CD4-positive, alpha-beta T cell (primary cell): ENCODE results near the gene BCL2. TPM values are rescaled to one million over a fixed set of nuclear protein-coding genes. Genes with fewer than 3 reads are reported as not detected.

Source experiments
- ATAC-seq: fragments of 200-7000 bp; cut with Tn5 transposase; one replicate; pipeline ENCODE4 v1.10.0; 2022; ENCODE audit warnings: mild to moderate bottlenecking; ENCODE audit not compliant: poor library complexity
- CTCF ChIA-PET: fragments of 350-600 bp; sonication (Branson Sonifier 250); formaldehyde crosslinking; loops from one replicate; lab custom pipeline; 2021; ENCODE audit warnings: antibody characterized with exemption, inconsistent platforms; lab: Charles Lee
- POLR2A ChIA-PET: fragments of 350-600 bp; sonication (Branson Sonifier 250); formaldehyde crosslinking; loops from one replicate; lab custom pipeline; 2021; ENCODE audit warnings: antibody characterized with exemption, inconsistent platforms; lab: Charles Lee
- DNase-seq, 14 experiments: peaks; one replicate each; pipeline ENCODE4 v3.0.0-alpha.2; 2013 to 2020; ENCODE audit warnings: mixed read lengths in 2 of 14
- H3K27ac ChIP-seq, 2 donors: one replicate each; pipeline versions ENCODE4 v1.5.1 to v1.7.0; 2013; ENCODE audit warnings: low read length in 2 of 2, low read depth in 1 of 2, mild to moderate bottlenecking in 1 of 2
- H3K27me3 ChIP-seq, 2 experiments: 1 replicate in 1 of 2; 2 replicates in 1 of 2; pipeline versions ENCODE4 v1.6.1 to v1.7.0; 2013; ENCODE audit warnings: low read length in 2 of 2, control low read depth in 1 of 2, mild to moderate bottlenecking in 1 of 2, moderate library complexity in 1 of 2; ENCODE audit not compliant: insufficient read depth in 2 of 2, control insufficient read depth in 1 of 2
- H3K36me3 ChIP-seq: one replicate; pipeline ENCODE4 v1.6.1; 2013; ENCODE audit warnings: low read length, control low read depth; ENCODE audit not compliant: insufficient read depth
- H3K4me1 ChIP-seq: one replicate; pipeline ENCODE4 v1.6.1; 2013; ENCODE audit warnings: low read length, control low read depth; ENCODE audit not compliant: insufficient read depth
- H3K4me3 ChIP-seq: one replicate; pipeline ENCODE4 v1.5.1; 2013; ENCODE audit warnings: mild to moderate bottlenecking, low read length, moderate library complexity
- H3K9me3 ChIP-seq, 2 experiments: 1 replicate in 1 of 2; 2 replicates in 1 of 2; pipeline versions ENCODE4 v1.6.1 to v1.7.0; 2013; ENCODE audit warnings: low read length in 2 of 2, mild to moderate bottlenecking in 2 of 2, control low read depth in 1 of 2, moderate library complexity in 1 of 2; ENCODE audit not compliant: control insufficient read depth in 1 of 2, insufficient read depth in 1 of 2
- H3K27ac Mint-ChIP-seq: one replicate; pipeline ENCODE4 v1.8.0; 2020; ENCODE audit warnings: mixed read lengths
- H3K27me3 Mint-ChIP-seq: one replicate; pipeline ENCODE4 v1.8.0; 2021; ENCODE audit warnings: mixed read lengths
- H3K36me3 Mint-ChIP-seq: one replicate; pipeline ENCODE4 v1.8.0; 2021; ENCODE audit warnings: low read depth, mixed read lengths
- H3K4me1 Mint-ChIP-seq: one replicate; pipeline ENCODE4 v1.8.0; 2021; ENCODE audit warnings: low read depth, mixed read lengths
- H3K4me3 Mint-ChIP-seq: one replicate; pipeline ENCODE4 v1.8.0; 2020; ENCODE audit warnings: mild to moderate bottlenecking, mixed read lengths
- H3K9me3 Mint-ChIP-seq: one replicate; pipeline ENCODE4 v1.8.0; 2020; ENCODE audit warnings: mixed read lengths
- CTCF ChIP-seq: fragments of 200-600 bp; IDR thresholded peaks from one replicate; pipeline ENCODE4 v1.8.0; 2022; ENCODE audit warnings: antibody characterized with exemption, mild to moderate bottlenecking
- intact Hi-C, 2 experiments: fragments of 100-400 bp; cut with DNase I in 1 of 2; cut with micrococcal nuclease in 1 of 2; formaldehyde crosslinking; loops; one replicate each; pipeline versions ENCODE4 v1.15.1 to v1.9.0; 2023 to 2025; cut with DNase I, micrococcal nuclease
- total RNA-seq, 174 experiments: library from RNA in 2 of 174; stranded (reverse) in 2 of 174; gene quantifications; one replicate each; pipeline ENCODE4 v1.2.3 and lab custom pipeline; 2021 to 2026

BCL2 gene
- total RNA-seq, 2 experiments from 2014 or later: 40.1 to 40.3 TPM

GRCh38 chr18:63173983-63174382, 145.6 kb downstream of the BCL2 start:
- Mint-ChIP-seq H3K36me3 (peaks cover 8% of the 10 kb centered on the region), H3K4me1 (peaks cover 45% of the 10 kb centered on the region), H3K27ac (no peak overlapping the region), H3K4me3 (no peak overlapping the region), H3K9me3 (no peaks in the 10 kb centered on the region), H3K27me3 (no peaks in the 10 kb centered on the region)
- ATAC-seq (no peak), DNase-seq (no peak)
- intact Hi-C loops: no loop called here
- H3K4me1 ChIP-seq: peaks cover 12% of the 10 kb centered on the region
- TF ChIP-seq CTCF: no peak
- ChIA-PET CTCF (interaction anchor here (0.7 to 2.1 kb wide), 8 partner anchors 8 to 100 kb away, joined by 3 to 8 read pairs (median 4); no protein-coding TSS in a partner anchor), POLR2A (interaction anchor here (1.1 to 1.2 kb wide), 2 partner anchors 12 to 19 kb away, joined by 3 read pairs; no protein-coding TSS in a partner anchor)
- no peaks in the 10 kb centered on the region for H3K27me3 ChIP-seq
- no peak overlapping the region for H3K4me3 ChIP-seq
- H3K27ac ChIP-seq: no peak overlapping the region
- H3K36me3 ChIP-seq: no peaks in the 10 kb centered on the region
- no peaks in the 10 kb centered on the region for H3K9me3 ChIP-seq

GRCh38 chr18:63169853-63170252, 149.7 kb downstream of the BCL2 start:
- CTCF ChIA-PET: interaction anchor here (2.2 kb wide), 1 partner anchor 15 kb away, joined by 6 read pairs; no protein-coding TSS in a partner anchor
- POLR2A ChIA-PET: interaction anchor here (0.8 to 1.0 kb wide), 2 partner anchors 20 to 80 kb away, joined by 3 to 4 read pairs; no protein-coding TSS in a partner anchor
- no peaks in the 10 kb centered on the region for H3K27me3 Mint-ChIP-seq
- intact Hi-C loops: no loop called here
- H3K9me3 Mint-ChIP-seq: no peaks in the 10 kb centered on the region
- no peak for TF ChIP-seq CTCF
- H3K4me3 Mint-ChIP-seq: no peak overlapping the region
- no peak for DNase-seq
- Histone ChIP-seq H3K4me1 (peaks cover 19% of the 10 kb centered on the region), H3K27ac (no peak overlapping the region), H3K9me3 (no peaks in the 10 kb centered on the region), H3K27me3 (no peaks in the 10 kb centered on the region), H3K4me3 (no peak overlapping the region), H3K36me3 (peaks cover 3% of the 10 kb centered on the region)
- H3K4me1 Mint-ChIP-seq: peaks cover 40% of the 10 kb centered on the region
- H3K36me3 Mint-ChIP-seq: peaks cover 4% of the 10 kb centered on the region
- H3K27ac Mint-ChIP-seq: no peak overlapping the region
- ATAC-seq: no peak

GRCh38 chr18:63168287-63168686, 151.3 kb downstream of the BCL2 start:
- POLR2A ChIA-PET: no interaction called here
- ATAC-seq (no peak), DNase-seq (no peak)
- intact Hi-C loops: no loop called here
- Histone ChIP-seq H3K9me3 (no peaks in the 10 kb centered on the region), H3K27me3 (no peaks in the 10 kb centered on the region), H3K4me1 (peaks cover 29% of the 10 kb centered on the region), H3K4me3 (no peak overlapping the region), H3K27ac (peak overlapping the region in 1 of 2 donors; percentile 5), H3K36me3 (peaks cover 3% of the 10 kb centered on the region)
- TF ChIP-seq CTCF: no peak
- peak overlapping the region; percentile 53 for H3K27ac Mint-ChIP-seq
- CTCF ChIA-PET: no interaction called here
- H3K4me3 Mint-ChIP-seq: no peak overlapping the region
- no peaks in the 10 kb centered on the region for H3K9me3 Mint-ChIP-seq
- no peaks in the 10 kb centered on the region for H3K27me3 Mint-ChIP-seq
- H3K4me1 Mint-ChIP-seq: peaks cover 43% of the 10 kb centered on the region
- H3K36me3 Mint-ChIP-seq: peaks cover 4% of the 10 kb centered on the region
